Neural crest cell (in vitro differentiated cells): ENCODE measurements around the gene FAM168A. TPM values are rescaled to one million over a fixed set of nuclear protein-coding genes. Genes with fewer than 3 reads are reported as not detected.

Source experiments
- DNase-seq: peaks from one replicate; pipeline ENCODE4 v3.0.0; 2021; ENCODE audit warnings: low read depth, mixed read lengths, low spot score
- H3K27ac Mint-ChIP-seq: one replicate; pipeline ENCODE4 v1.8.0; 2021; ENCODE audit warnings: mild to moderate bottlenecking, mixed read lengths; ENCODE audit not compliant: unreplicated experiment
- H3K27me3 Mint-ChIP-seq: 2 replicates; pipeline ENCODE4 v1.8.0; 2021; ENCODE audit warnings: low read depth, mild to moderate bottlenecking, mixed read lengths
- H3K36me3 Mint-ChIP-seq: 2 replicates; pipeline ENCODE4 v1.8.0; 2021; ENCODE audit warnings: low read depth, mild to moderate bottlenecking, mixed read lengths
- H3K4me1 Mint-ChIP-seq: 2 replicates; pipeline ENCODE4 v1.8.0; 2021; ENCODE audit warnings: mixed read lengths
- H3K4me3 Mint-ChIP-seq: one replicate; pipeline ENCODE4 v1.8.0; 2021; ENCODE audit warnings: mild to moderate bottlenecking, mixed read lengths
- H3K9me3 Mint-ChIP-seq: 2 replicates; pipeline ENCODE4 v1.8.0; 2021; ENCODE audit warnings: mixed read lengths
- CTCF ChIP-seq: fragments of 200-600 bp; sonication (generic); conservative IDR thresholded peaks from 2 replicates; pipeline ENCODE4 v1.5.0; 2021; ENCODE audit warnings: antibody characterized with exemption, mild to moderate bottlenecking
- total RNA-seq: library from RNA; stranded (reverse); gene quantifications from 2 replicates; pipeline ENCODE4 v1.2.1, GENCODE V29; 2021

Gene FAM168A
- total RNA-seq, 1 donor from 2014 or later, result 46.6 TPM

- Mint-ChIP-seq H3K9me3 (no peaks in the 10 kb centered on the region), H3K36me3 (peaks cover 26% of the 10 kb centered on the region), H3K4me3 (peak overlapping the region; percentile 27), H3K27ac (no peak overlapping the region), H3K27me3 (no peaks in the 10 kb centered on the region), H3K4me1 (peaks cover 36% of the 10 kb centered on the region)
- TF ChIP-seq CTCF, result no peak
- no peak for DNase-seq
Measured at GRCh38 chr11:73412308-73412707, 185.6 kb downstream of the FAM168A start.

DNA sequence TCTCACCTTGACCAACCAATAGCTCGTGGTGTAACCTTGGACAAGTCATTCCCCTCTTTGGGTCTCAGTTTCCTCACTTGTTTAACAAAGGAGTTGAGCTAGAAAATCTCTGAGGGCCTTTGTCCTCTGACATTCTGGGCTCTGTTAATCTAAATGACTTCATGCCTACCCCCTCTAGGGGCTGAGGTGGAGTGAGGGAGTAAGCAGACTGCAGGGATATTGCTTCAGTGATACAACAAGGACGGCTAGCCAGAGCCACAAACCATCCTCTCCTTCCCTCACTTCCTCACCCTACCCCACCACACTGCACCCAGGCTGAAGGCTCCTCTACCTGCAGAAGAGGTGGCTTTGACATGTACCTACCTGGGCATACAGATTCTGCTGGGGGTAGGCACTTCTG is 186.9 kb downstream of the FAM168A start:
- no peak overlapping the region for H3K27ac Mint-ChIP-seq
- H3K4me3 Mint-ChIP-seq, result no peak overlapping the region
- H3K9me3 Mint-ChIP-seq, result no peaks in the 10 kb centered on the region
- peaks cover 27% of the 10 kb centered on the region for H3K4me1 Mint-ChIP-seq
- H3K27me3 Mint-ChIP-seq, result no peaks in the 10 kb centered on the region
- DNase-seq, result no peak
- peaks cover 25% of the 10 kb centered on the region for H3K36me3 Mint-ChIP-seq
- TF ChIP-seq CTCF, result no peak

DNA sequence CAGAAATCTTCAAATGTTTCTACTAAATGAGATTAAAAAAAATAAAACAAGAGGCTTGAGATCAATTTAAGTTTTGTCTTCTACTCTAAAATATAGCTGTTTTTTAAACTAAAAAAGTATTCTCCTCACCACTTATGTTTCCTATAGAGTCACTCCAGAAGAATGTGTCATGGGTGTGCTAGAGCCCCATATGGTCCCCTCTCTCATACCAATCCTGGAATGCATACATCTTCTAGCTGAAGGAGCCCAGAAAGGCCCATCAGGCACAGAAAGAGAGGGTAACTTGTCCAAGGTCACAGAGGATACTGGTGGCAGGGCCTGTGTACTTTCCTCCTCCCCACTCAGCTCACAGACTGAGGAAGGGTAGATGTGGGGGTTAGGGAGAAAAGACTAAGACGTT is 187.3 kb downstream of the FAM168A start:
- Mint-ChIP-seq H3K27ac (no peak overlapping the region), H3K4me1 (peaks cover 23% of the 10 kb centered on the region), H3K36me3 (peaks cover 25% of the 10 kb centered on the region), H3K9me3 (no peaks in the 10 kb centered on the region), H3K27me3 (no peaks in the 10 kb centered on the region), H3K4me3 (no peak overlapping the region)
- no peak for DNase-seq
- no peak for TF ChIP-seq CTCF

DNA sequence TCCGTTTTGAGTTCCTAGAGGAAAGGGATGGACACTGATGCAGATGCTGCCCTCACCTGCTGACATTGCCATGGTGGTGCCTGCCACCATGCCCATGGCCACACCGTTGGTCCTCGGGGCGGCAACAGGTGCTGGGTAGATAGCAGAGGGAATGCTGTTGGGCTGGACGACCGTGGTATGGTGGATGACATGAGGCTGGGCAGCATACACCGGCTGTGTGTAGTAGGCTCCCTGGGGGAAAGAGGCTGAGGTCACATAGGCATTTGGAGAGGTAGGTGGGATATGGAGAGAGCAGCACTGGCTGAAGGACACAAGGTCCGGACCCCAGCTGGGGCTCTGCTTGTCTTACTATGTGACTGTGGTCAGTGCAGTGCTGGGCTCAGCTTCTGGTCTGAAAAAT is 188.5 kb downstream of the FAM168A start:
- TF ChIP-seq CTCF, result no peak
- Mint-ChIP-seq H3K9me3 (no peaks in the 10 kb centered on the region), H3K4me3 (no peak overlapping the region), H3K27me3 (no peaks in the 10 kb centered on the region), H3K36me3 (peaks cover 25% of the 10 kb centered on the region), H3K4me1 (peaks cover 17% of the 10 kb centered on the region), H3K27ac (no peak overlapping the region)
- no peak for DNase-seq

DNA sequence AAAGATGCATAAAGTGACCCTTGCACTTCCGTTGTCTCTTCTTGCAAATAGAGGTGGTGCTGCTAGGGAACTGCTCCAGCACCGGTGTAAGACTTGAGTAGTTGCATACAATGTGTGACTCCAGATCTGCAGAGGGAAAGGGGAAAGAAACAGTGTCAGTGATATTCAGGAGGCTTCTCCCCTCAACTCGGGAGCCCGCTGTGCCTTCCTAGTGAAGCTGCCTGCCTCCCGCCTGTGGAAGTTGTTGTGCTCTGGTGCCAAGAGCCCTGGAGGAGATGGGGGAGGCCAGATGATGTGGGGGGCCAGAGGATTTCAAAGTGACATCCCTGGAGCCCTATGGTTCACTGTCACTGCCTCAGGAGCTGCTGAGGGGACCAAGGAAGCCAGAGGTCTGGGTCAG is 191.3 kb downstream of the FAM168A start:
- no peak for DNase-seq
- Mint-ChIP-seq H3K36me3 (peaks cover 15% of the 10 kb centered on the region), H3K27me3 (no peaks in the 10 kb centered on the region), H3K4me3 (no peak overlapping the region), H3K27ac (no peak overlapping the region), H3K9me3 (no peaks in the 10 kb centered on the region), H3K4me1 (peaks cover 5% of the 10 kb centered on the region)
- no peak for TF ChIP-seq CTCF

DNA sequence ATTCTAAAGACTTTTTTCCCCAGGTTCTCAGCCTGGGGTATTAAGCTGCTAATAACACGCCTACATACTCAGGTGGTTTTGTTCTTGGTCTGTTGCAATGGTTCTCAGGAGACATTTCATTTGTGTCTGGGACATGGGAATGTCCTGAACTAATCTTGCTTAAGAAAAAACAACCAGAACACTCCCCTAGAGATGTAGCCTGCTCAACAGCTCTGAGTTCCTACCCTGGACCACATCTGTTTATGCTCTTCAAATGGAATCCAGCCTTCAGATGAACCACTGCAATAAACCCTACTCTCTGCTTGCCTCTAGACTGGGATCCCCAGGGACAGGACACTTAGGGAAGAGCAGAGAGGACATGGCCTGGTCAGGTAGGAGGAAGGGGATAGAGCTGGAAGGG is 191.8 kb downstream of the FAM168A start:
- H3K27ac Mint-ChIP-seq, result peak overlapping the region; percentile 28
- DNase-seq, result no peak
- peaks cover 13% of the 10 kb centered on the region for H3K36me3 Mint-ChIP-seq
- H3K9me3 Mint-ChIP-seq, result no peaks in the 10 kb centered on the region
- TF ChIP-seq CTCF, result no peak
- H3K4me3 Mint-ChIP-seq, result no peak overlapping the region
- peaks cover 5% of the 10 kb centered on the region for H3K4me1 Mint-ChIP-seq
- no peaks in the 10 kb centered on the region for H3K27me3 Mint-ChIP-seq
